Activated T-cell treated with anti-CD3 and anti-CD28 coated beads, Interleukin-2, amount 50 U/mL, for 4 hours (primary cell): ENCODE measurements around the gene NKX6-1. TPM values are rescaled to one million over a fixed set of nuclear protein-coding genes. Genes with fewer than 3 reads are reported as not detected.

Experiments
- ATAC-seq, 2 donors: fragments of 200-7000 bp; cut with Tn5 transposase; one replicate each; pipeline ENCODE4 v1.10.0; 2021
- DNase-seq: peaks from one replicate; pipeline ENCODE4 v3.0.0-alpha.2; 2020
- H3K27me3 Mint-ChIP-seq: one replicate; pipeline ENCODE4 v1.8.0; 2021; ENCODE audit warnings: low read depth, mixed read lengths
- H3K36me3 Mint-ChIP-seq: one replicate; pipeline ENCODE4 v1.8.0; 2022; ENCODE audit warnings: mixed read lengths; ENCODE audit not compliant: insufficient read depth
- H3K4me1 Mint-ChIP-seq: one replicate; pipeline ENCODE4 v1.8.0; 2021; ENCODE audit warnings: low read depth, mixed read lengths
- H3K4me3 Mint-ChIP-seq: one replicate; pipeline ENCODE4 v1.8.0; 2021; ENCODE audit warnings: mild to moderate bottlenecking, moderate library complexity, mixed read lengths
- H3K9me3 Mint-ChIP-seq: one replicate; pipeline ENCODE4 v1.8.0; 2021; ENCODE audit warnings: mixed read lengths
- total RNA-seq, 3 donors: library from RNA; stranded (reverse); gene quantifications; one replicate each; pipeline ENCODE4 v1.2.1, GENCODE V29; 2021

Gene NKX6-1
- total RNA-seq, 3 donors from 2014 or later, result not detected

GRCh38 chr4:84479663-84480062, 19.4 kb downstream of the NKX6-1 start:
- Mint-ChIP-seq H3K36me3 (no peaks in the 10 kb centered on the region), H3K9me3 (peaks cover 7% of the 10 kb centered on the region), H3K4me1 (peaks cover 10% of the 10 kb centered on the region), H3K27me3 (peaks cover 66% of the 10 kb centered on the region), H3K4me3 (no peak overlapping the region)
- DNase-seq (no peak), ATAC-seq (no peak)

GRCh38 chr4:84477738-84478137, 21.4 kb downstream of the NKX6-1 start:
- peaks cover 10% of the 10 kb centered on the region for H3K4me1 Mint-ChIP-seq
- no peak for DNase-seq
- no peak for ATAC-seq
- H3K27me3 Mint-ChIP-seq, result peaks cover 56% of the 10 kb centered on the region
- H3K9me3 Mint-ChIP-seq, result peaks cover 3% of the 10 kb centered on the region
- H3K4me3 Mint-ChIP-seq, result no peak overlapping the region
- no peaks in the 10 kb centered on the region for H3K36me3 Mint-ChIP-seq

- H3K27me3 Mint-ChIP-seq, result peaks cover 21% of the 10 kb centered on the region
These were observed 25.0 kb downstream of the NKX6-1 start for GRCh38 chr4:84474107-84474506.

GRCh38 chr4:84472154-84472553, 26.9 kb downstream of the NKX6-1 start:
- peaks cover 9% of the 10 kb centered on the region for H3K27me3 Mint-ChIP-seq
- no peaks in the 10 kb centered on the region for H3K9me3 Mint-ChIP-seq
- ATAC-seq (no peak), DNase-seq (no peak)
- H3K36me3 Mint-ChIP-seq, result no peaks in the 10 kb centered on the region
- H3K4me1 Mint-ChIP-seq, result no peaks in the 10 kb centered on the region
- no peak overlapping the region for H3K4me3 Mint-ChIP-seq

More at GRCh38 chr4:84474107-84474506, 25.0 kb downstream of the NKX6-1 start:
- Mint-ChIP-seq H3K9me3 (no peaks in the 10 kb centered on the region), H3K36me3 (no peaks in the 10 kb centered on the region), H3K4me3 (no peak overlapping the region), H3K4me1 (no peaks in the 10 kb centered on the region)
- DNase-seq, result no peak
- no peak for ATAC-seq

- Mint-ChIP-seq H3K4me1 (no peaks in the 10 kb centered on the region), H3K36me3 (no peaks in the 10 kb centered on the region), H3K27me3 (peaks cover 7% of the 10 kb centered on the region), H3K9me3 (no peaks in the 10 kb centered on the region), H3K4me3 (no peak overlapping the region)
- DNase-seq, result no peak
- ATAC-seq, result no peak
These were observed 28.8 kb downstream of the NKX6-1 start for GRCh38 chr4:84470204-84470785.

- no peak for ATAC-seq
- H3K4me1 Mint-ChIP-seq, result no peaks in the 10 kb centered on the region
- no peaks in the 10 kb centered on the region for H3K27me3 Mint-ChIP-seq
These were observed 31.5 kb downstream of the NKX6-1 start for GRCh38 chr4:84467601-84468000.

GRCh38 chr4:84459783-84460182, 39.3 kb downstream of the NKX6-1 start:
- peaks cover 3% of the 10 kb centered on the region for H3K27me3 Mint-ChIP-seq
- ATAC-seq (no peak), DNase-seq (no peak)
- no peak overlapping the region for H3K4me3 Mint-ChIP-seq
- peaks cover 3% of the 10 kb centered on the region for H3K9me3 Mint-ChIP-seq
- no peaks in the 10 kb centered on the region for H3K36me3 Mint-ChIP-seq
- H3K4me1 Mint-ChIP-seq, result no peaks in the 10 kb centered on the region

More at GRCh38 chr4:84467601-84468000, 31.5 kb downstream of the NKX6-1 start:
- DNase-seq, result no peak
- H3K9me3 Mint-ChIP-seq, result no peaks in the 10 kb centered on the region
- H3K36me3 Mint-ChIP-seq, result no peaks in the 10 kb centered on the region
- no peak overlapping the region for H3K4me3 Mint-ChIP-seq

GRCh38 chr4:84456157-84456556, 42.9 kb downstream of the NKX6-1 start:
- H3K27me3 Mint-ChIP-seq, result peaks cover 12% of the 10 kb centered on the region
- no peak overlapping the region for H3K4me3 Mint-ChIP-seq
- ATAC-seq, result no peak
- no peaks in the 10 kb centered on the region for H3K4me1 Mint-ChIP-seq
- H3K9me3 Mint-ChIP-seq, result peaks cover 2% of the 10 kb centered on the region
- no peak for DNase-seq
- H3K36me3 Mint-ChIP-seq, result no peaks in the 10 kb centered on the region

GRCh38 chr4:84455697-84456096, 43.4 kb downstream of the NKX6-1 start:
- Mint-ChIP-seq H3K36me3 (no peaks in the 10 kb centered on the region), H3K4me1 (no peaks in the 10 kb centered on the region), H3K27me3 (peaks cover 14% of the 10 kb centered on the region), H3K9me3 (no peaks in the 10 kb centered on the region), H3K4me3 (no peak overlapping the region)
- DNase-seq, result no peak
- no peak for ATAC-seq

GRCh38 chr4:84451546-84451945, 47.5 kb downstream of the NKX6-1 start:
- H3K27me3 Mint-ChIP-seq, result peaks cover 14% of the 10 kb centered on the region
- no peak overlapping the region for H3K4me3 Mint-ChIP-seq
- ATAC-seq (no peak), DNase-seq (no peak)
- H3K36me3 Mint-ChIP-seq, result no peaks in the 10 kb centered on the region
- no peaks in the 10 kb centered on the region for H3K9me3 Mint-ChIP-seq
- no peaks in the 10 kb centered on the region for H3K4me1 Mint-ChIP-seq

GRCh38 chr4:84443523-84443922, 55.6 kb downstream of the NKX6-1 start:
- no peak for ATAC-seq
- no peaks in the 10 kb centered on the region for H3K36me3 Mint-ChIP-seq

GRCh38 chr4:84442778-84443177, 56.3 kb downstream of the NKX6-1 start:
- Mint-ChIP-seq H3K4me1 (no peaks in the 10 kb centered on the region), H3K9me3 (no peaks in the 10 kb centered on the region), H3K4me3 (no peak overlapping the region), H3K36me3 (no peaks in the 10 kb centered on the region), H3K27me3 (peaks cover 11% of the 10 kb centered on the region)
- DNase-seq, result no peak
- ATAC-seq, result no peak

More at GRCh38 chr4:84443523-84443922, 55.6 kb downstream of the NKX6-1 start:
- no peak for DNase-seq
- Mint-ChIP-seq H3K27me3 (peaks cover 8% of the 10 kb centered on the region), H3K4me1 (no peaks in the 10 kb centered on the region), H3K9me3 (no peaks in the 10 kb centered on the region), H3K4me3 (no peak overlapping the region)

Other genes starting within 250 kb of the NKX6-1 start
- gene CDS1, start 83.8 kb upstream of the NKX6-1 start, total RNA-seq, result under 1 TPM; 0.11 to 0.18 (median 0.15) TPM